ENCODE measurements around the gene TMEM191C. TPM values are rescaled to one million over a fixed set of nuclear protein-coding genes. Genes with fewer than 3 reads are reported as not detected.
A peak's percentile ranks its signal among the peaks of the same experiment; 100 is the strongest.

The TMEM191C gene
- total and polyA plus RNA-seq, 7 donors: 0.01 to 0.34 (median 0.06) TPM; not detected in 3

DNA sequence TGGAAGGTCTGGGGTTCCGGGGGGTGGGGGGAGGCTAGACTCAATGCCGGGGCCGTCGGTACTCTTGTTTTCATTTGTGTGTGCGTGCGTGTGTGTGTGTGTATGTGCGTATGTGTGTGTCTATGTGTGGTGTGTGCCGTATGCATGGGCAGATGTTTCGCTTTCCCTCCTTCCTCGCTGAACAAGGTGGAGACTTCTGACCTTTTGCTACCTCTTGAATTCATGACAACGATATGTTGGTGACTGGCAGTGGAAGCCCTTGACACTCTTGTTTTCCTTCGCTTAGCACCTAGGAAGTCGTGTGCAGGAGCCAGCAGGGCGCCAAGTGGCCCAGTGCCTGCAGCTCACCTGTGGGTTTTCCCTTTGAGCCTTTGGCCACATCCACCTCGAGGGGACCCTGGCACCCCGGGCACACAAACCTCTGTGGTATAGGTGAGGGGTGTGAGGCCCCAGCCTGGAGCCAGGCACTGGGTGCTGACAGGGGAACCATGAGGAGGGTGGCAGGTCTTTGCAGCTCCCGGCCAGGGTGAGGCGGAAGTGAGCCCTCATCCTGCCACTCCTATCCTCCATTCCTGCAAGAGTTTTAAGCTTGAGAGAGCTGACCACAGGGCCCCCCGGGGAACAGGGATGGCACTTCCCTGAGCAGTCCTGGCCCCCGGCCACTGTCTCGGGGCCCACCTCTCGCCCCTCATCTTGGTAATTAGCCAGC lies 19.3 kb upstream of the TMEM191C start:
- DNase-seq: peak; percentile 10 to 41
- WGBS, 3 donors: 93 to 94% (median 94%) methylated on average over 22 of the region's 22 CpGs
- TF ChIP-seq, protein P1, sequence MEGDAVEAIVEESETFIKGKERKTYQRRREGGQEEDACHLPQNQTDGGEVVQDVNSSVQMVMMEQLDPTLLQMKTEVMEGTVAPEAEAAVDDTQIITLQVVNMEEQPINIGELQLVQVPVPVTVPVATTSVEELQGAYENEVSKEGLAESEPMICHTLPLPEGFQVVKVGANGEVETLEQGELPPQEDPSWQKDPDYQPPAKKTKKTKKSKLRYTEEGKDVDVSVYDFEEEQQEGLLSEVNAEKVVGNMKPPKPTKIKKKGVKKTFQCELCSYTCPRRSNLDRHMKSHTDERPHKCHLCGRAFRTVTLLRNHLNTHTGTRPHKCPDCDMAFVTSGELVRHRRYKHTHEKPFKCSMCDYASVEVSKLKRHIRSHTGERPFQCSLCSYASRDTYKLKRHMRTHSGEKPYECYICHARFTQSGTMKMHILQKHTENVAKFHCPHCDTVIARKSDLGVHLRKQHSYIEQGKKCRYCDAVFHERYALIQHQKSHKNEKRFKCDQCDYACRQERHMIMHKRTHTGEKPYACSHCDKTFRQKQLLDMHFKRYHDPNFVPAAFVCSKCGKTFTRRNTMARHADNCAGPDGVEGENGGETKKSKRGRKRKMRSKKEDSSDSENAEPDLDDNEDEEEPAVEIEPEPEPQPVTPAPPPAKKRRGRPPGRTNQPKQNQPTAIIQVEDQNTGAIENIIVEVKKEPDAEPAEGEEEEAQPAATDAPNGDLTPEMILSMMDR (IDR thresholded peaks at IDR 0.05): no peak
- Histone ChIP-seq H3K4me1 (peaks cover 6% of the 10 kb centered on the region), H3K9me3 (no peaks in the 10 kb centered on the region), H3K27me3 (ENCODE audit: insufficient read depth in 3 of 3, low read length in 2 of 3) (no peaks in the 10 kb centered on the region), H3K4me3 (no peak overlapping the region), H3K36me3 (ENCODE audit: insufficient read depth in 1 of 2, low read depth in 1 of 2) (peaks cover 0 to 26% of the 10 kb centered on the region in 2 donors), H3K27ac (no peak overlapping the region)
- no peak for ATAC-seq
- intact Hi-C loops (cut with DNase I): no loop called here

DNA sequence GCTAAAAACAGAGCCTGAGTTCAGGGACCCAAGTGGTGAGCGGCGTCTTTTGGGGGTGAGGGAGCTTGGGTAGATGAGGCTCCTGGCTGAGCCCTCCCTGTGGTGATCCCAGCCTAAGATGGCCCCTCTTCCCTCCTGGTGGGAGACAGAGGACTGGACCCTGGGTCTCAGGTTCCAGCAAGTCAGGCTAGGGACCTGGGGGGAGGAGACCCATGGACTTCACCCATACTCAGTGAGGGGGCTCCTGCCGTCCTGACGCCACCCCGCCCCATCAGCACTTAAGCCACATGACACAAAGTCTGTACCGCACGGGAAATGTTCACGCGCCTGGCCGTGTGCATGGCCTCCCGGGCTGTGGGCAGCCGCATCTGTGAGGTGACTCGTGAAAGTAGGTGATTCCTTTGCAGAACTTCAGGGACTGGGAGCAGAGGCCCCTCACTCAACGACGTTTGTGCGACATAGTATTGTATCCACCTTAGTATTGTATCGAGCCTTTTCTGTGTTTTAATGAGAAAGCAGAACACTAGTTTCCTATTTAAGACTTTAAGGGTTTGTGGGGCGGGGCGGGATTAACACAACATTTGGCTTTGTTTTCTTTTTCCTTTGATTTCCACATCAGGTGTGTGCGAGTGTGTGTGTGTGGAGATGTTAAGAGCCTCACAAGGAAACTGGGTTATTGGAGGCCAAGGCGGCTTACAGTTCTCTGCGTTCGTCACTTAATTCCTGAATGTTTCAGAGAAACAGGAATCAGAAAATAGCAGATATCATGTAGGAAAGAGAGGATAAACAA lies 18.4 kb upstream of the TMEM191C start:
- H3K4me3 ChIP-seq: no peak overlapping the region
- H3K4me1 ChIP-seq: no peaks in the 10 kb centered on the region
- ATAC-seq (no peak), DNase-seq (peak; percentile 7 to 48)
- TF ChIP-seq, protein P1 (IDR thresholded peaks at IDR 0.05): no peak
- WGBS, 3 donors: 94 to 95% (median 94%) methylated on average over 23 of the region's 23 CpGs
- H3K9me3 ChIP-seq: no peaks in the 10 kb centered on the region
- intact Hi-C loops (cut with DNase I): no loop called here
- no peaks in the 10 kb centered on the region for H3K27me3 ChIP-seq (ENCODE audit: insufficient read depth in 3 of 3, low read length in 2 of 3)
- no peak overlapping the region for H3K27ac ChIP-seq
- peaks cover 0 to 26% of the 10 kb centered on the region in 2 donors for H3K36me3 ChIP-seq (ENCODE audit: insufficient read depth in 1 of 2, low read depth in 1 of 2)

DNA sequence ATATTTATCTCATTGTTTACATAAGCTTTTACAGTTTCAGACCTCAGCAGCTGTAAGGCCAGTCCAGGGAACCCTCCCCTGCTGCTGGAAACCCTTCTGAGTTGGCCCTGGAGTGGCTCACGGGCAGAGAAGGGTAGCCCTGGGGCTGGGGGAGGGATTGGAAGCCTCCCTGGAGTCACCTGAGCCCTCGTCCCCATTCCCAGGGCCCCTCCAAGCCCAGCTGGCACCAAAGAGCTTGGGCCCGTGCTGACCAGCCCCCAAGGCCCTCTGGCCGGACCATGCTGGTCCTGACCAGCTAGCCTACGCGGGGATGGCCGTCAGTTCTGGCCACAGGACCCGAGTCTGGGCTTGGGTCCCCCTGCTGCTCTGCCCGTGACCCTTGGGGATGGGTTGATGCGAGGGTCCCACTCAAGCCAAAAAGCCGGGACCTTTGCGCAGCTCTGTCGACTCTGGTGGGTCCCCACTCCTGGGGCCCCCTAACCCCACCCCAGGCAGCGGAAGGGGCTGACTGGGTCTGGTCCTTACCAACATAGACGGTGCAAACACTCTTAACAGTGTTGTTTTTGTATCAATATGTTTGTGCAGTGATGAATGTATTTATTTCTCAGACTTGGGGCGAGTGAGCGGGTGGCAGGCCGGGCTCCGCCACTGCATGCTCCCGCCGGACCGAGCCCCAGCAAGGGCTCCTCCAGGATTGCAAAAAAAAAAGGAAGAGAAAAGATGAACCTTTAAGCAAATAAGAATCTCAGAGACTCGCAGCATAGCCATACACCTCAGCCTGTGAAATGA lies 17.5 kb upstream of the TMEM191C start:
- intact Hi-C loops (cut with DNase I): no loop called here

DNA sequence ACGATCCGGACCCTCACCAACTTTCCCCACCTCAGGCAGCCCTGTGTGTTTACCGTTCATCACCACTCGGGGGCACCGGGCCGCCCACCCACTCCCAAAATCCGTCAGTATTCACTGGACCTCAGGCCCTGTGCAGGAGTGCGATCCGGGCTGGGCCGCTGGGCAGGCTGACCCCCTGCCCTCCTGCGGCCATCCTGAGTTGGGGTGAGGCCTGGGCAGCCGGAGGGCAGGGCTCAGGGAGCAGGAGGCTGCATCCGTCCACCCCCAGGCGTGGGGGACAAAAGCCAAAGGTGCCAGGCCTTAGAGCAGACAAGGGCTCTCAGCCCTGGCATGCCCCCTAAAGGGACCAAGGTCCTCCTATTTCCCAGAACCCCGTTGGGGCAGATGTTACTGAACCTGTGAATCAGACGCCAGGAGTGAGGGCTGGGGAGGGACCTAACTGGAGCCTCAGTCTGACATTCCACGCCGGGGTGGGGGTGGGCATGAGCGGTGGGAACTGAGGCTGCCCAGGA lies 16.8 kb upstream of the TMEM191C start:
- no peak overlapping the region for H3K27ac ChIP-seq
- H3K27me3 ChIP-seq (ENCODE audit: insufficient read depth in 3 of 3, low read length in 2 of 3): no peaks in the 10 kb centered on the region
- whole genome bisulfite sequencing, 3 donors: 87 to 89% (median 88%) methylated on average over 18 to 19 of the region's 19 CpGs
- peaks cover 0 to 20% of the 10 kb centered on the region in 2 donors for H3K36me3 ChIP-seq (ENCODE audit: insufficient read depth in 1 of 2, low read depth in 1 of 2)
- TF ChIP-seq, protein P1 (IDR thresholded peaks at IDR 0.05): no peak
- no peaks in the 10 kb centered on the region for H3K4me1 ChIP-seq
- H3K4me3 ChIP-seq: no peak overlapping the region
- intact Hi-C loops (cut with DNase I): no loop called here
- no peaks in the 10 kb centered on the region for H3K9me3 ChIP-seq
- ATAC-seq: no peak
- DNase-seq: peak in 1 of 2 donors; percentile 14

More for the DNA sequence above, 17.5 kb upstream of the TMEM191C start:
- no peaks in the 10 kb centered on the region for H3K4me1 ChIP-seq
- peaks cover 0 to 26% of the 10 kb centered on the region in 2 donors for H3K36me3 ChIP-seq (ENCODE audit: insufficient read depth in 1 of 2, low read depth in 1 of 2)
- no peak overlapping the region for H3K4me3 ChIP-seq
- WGBS, 3 donors: 92 to 93% (median 92%) methylated on average over 23 of the region's 23 CpGs
- no peaks in the 10 kb centered on the region for H3K27me3 ChIP-seq (ENCODE audit: insufficient read depth in 3 of 3, low read length in 2 of 3)
- TF ChIP-seq, protein P1 (IDR thresholded peaks at IDR 0.05): no peak
- no peaks in the 10 kb centered on the region for H3K9me3 ChIP-seq
- ATAC-seq: no peak
- H3K27ac ChIP-seq: no peak overlapping the region
- peak; percentile 6 to 42 for DNase-seq

All from psoas muscle (tissue), 8 donors.